MM.1S (cell line): ENCODE measurements around the gene CD300A.

Experiments
- CTCF ChIP-seq: fragments of 300-600 bp; sonication (generic); IDR thresholded peaks from 2 replicates; pipeline ENCODE4 v1.5.1; 2016; ENCODE audit warnings: antibody characterized with exemption, low read length, mixed read lengths
- EZH2 ChIP-seq: fragments of 300-600 bp; sonication (generic); optimal IDR thresholded peaks from 2 replicates; pipeline ENCODE3; 2017; ENCODE audit warnings: low read depth, mild to moderate bottlenecking, antibody characterized with exemption, low read length, mixed read lengths

- no peak for TF ChIP-seq CTCF
- TF ChIP-seq EZH2 = no peak
Observed at GRCh38 chr17:74512624-74513091, 46.2 kb downstream of the CD300A start.
